ENCODE data around the gene RYR2.

Gene RYR2

DNA sequence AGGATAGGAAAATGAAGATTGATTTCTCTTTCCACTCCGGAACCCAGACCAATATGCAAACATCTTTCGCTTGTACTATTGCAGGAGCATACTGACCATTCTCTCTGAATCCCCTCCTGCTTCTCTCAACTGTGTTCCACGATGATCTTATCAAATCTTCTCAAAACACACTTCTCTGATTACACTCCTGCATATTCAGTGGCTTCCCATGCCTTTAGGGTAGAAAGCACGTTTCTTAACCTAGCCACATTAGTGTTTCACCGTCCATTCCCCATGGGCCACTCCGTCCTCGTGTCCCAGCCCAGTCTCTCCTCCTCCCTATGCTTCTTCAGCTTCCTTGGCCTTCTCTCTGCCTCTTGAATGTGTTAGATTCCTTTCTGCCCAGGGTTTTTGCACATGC is 650.3 kb downstream of the RYR2 start:
- DNase-seq (ENCODE audit: low spot score) = no peak
- in situ Hi-C loops (cut with MboI; ENCODE audit: low sequenced_read_pairs, unreplicated experiment) = no loop called here
- TF ChIP-seq, protein P1, sequence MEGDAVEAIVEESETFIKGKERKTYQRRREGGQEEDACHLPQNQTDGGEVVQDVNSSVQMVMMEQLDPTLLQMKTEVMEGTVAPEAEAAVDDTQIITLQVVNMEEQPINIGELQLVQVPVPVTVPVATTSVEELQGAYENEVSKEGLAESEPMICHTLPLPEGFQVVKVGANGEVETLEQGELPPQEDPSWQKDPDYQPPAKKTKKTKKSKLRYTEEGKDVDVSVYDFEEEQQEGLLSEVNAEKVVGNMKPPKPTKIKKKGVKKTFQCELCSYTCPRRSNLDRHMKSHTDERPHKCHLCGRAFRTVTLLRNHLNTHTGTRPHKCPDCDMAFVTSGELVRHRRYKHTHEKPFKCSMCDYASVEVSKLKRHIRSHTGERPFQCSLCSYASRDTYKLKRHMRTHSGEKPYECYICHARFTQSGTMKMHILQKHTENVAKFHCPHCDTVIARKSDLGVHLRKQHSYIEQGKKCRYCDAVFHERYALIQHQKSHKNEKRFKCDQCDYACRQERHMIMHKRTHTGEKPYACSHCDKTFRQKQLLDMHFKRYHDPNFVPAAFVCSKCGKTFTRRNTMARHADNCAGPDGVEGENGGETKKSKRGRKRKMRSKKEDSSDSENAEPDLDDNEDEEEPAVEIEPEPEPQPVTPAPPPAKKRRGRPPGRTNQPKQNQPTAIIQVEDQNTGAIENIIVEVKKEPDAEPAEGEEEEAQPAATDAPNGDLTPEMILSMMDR (IDR thresholded peaks at IDR 0.05; ENCODE audit: borderline replicate concordance, control extremely low read depth, extremely low read depth, insufficient read depth, missing control alignments) = no peak

DNA sequence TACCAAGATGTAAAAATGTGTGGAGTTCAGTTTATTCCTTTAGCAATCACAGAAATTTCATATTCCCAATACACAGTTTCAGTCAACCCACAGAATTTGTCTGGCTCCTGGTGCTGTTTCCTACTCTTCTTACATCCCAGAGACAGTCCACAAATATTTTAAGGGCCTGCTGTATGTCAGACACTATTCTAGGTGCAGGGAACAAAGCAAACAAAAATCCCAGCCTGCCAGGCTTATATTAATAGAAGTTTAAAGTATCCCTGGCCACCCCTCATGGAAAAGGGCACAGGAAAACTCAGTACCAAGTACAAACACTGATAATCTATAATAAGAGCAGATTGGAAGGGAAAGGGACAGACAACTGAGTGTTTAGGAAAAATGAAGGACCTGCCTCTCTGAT is 653.9 kb downstream of the RYR2 start:
- TF ChIP-seq, protein P1 (IDR thresholded peaks at IDR 0.05; ENCODE audit: borderline replicate concordance, control extremely low read depth, extremely low read depth, insufficient read depth, missing control alignments) = no peak
- no peak for DNase-seq (ENCODE audit: low spot score)
- in situ Hi-C loops (cut with MboI; ENCODE audit: low sequenced_read_pairs, unreplicated experiment) = no loop called here

GRCh38 chr1:237700181-237700580 is 658.2 kb downstream of the RYR2 start:
- no peak for DNase-seq (ENCODE audit: low spot score)
- TF ChIP-seq, protein P1 (IDR thresholded peaks at IDR 0.05; ENCODE audit: borderline replicate concordance, control extremely low read depth, extremely low read depth, insufficient read depth, missing control alignments) = no peak
- in situ Hi-C loops (cut with MboI; ENCODE audit: low sequenced_read_pairs, unreplicated experiment) = no loop called here

DNA sequence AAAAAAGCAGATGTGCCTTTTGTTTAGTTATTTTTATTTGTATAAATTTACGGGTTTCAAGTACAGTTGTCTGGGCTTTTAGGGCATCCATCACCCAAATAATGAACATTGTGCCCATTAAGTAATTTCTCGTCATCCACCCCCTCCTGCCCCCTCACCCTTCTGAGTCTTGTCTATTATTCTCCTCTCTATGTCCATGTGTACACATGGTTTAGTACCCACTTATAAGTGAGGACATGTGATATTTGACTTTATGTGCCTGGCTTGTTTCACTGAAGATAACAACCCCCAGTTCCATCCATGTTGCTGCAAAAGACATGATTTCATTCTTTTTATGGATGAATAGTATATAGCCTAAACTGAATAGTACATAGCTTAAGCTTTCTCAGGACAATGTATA is 659.5 kb downstream of the RYR2 start:
- no peak for DNase-seq (ENCODE audit: low spot score)
- in situ Hi-C loops (cut with MboI; ENCODE audit: low sequenced_read_pairs, unreplicated experiment) = no loop called here
- TF ChIP-seq, protein P1 (IDR thresholded peaks at IDR 0.05; ENCODE audit: borderline replicate concordance, control extremely low read depth, extremely low read depth, insufficient read depth, missing control alignments) = no peak

DNA sequence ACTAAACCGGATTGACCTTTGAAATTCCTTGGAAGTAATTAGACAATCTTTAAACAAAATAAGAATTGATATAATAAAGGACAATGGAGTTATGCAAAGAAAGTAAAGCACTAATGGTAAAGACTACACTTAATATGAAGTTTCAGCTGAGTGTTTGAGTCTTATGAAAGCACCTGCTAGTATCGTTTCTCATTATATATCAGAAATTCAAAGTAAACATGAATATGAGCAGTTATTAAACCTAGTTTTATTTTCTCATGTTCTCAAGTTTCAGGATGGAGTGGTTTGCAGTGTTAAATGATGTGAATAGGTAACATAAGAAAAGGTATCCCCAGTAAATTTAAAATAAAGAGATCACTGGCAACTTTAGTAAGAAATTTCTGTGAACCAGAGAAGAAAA is 660.2 kb downstream of the RYR2 start:
- no peak for DNase-seq (ENCODE audit: low spot score)
- TF ChIP-seq, protein P1 (IDR thresholded peaks at IDR 0.05; ENCODE audit: borderline replicate concordance, control extremely low read depth, extremely low read depth, insufficient read depth, missing control alignments) = no peak
- in situ Hi-C loops (cut with MboI; ENCODE audit: low sequenced_read_pairs, unreplicated experiment) = no loop called here

GRCh38 chr1:237705462-237705861 is 663.5 kb downstream of the RYR2 start:
- DNase-seq (ENCODE audit: low spot score) = no peak
- TF ChIP-seq, protein P1 (IDR thresholded peaks at IDR 0.05; ENCODE audit: borderline replicate concordance, control extremely low read depth, extremely low read depth, insufficient read depth, missing control alignments) = no peak
- in situ Hi-C loops (cut with MboI; ENCODE audit: low sequenced_read_pairs, unreplicated experiment) = no loop called here

- no peak for DNase-seq (ENCODE audit: low spot score)
- TF ChIP-seq, protein P1 (IDR thresholded peaks at IDR 0.05; ENCODE audit: borderline replicate concordance, control extremely low read depth, extremely low read depth, insufficient read depth, missing control alignments) = no peak
- in situ Hi-C loops (cut with MboI; ENCODE audit: low sequenced_read_pairs, unreplicated experiment) = no loop called here
These were observed 667.4 kb downstream of the RYR2 start for GRCh38 chr1:237709355-237709754.
